Activated B cell treated with CpG ODN at 0.5 μM for 24 hours (primary cell): ENCODE results near the gene SYNGR1. TPM values are rescaled to one million over a fixed set of nuclear protein-coding genes. Genes with fewer than 3 reads are reported as not detected.
"Not testable (repeated sequence)": the region's sequence is repeated elsewhere in the genome, so short reads cannot be mapped to it uniquely, and the experiment has no call there.

Experiments used
- ATAC-seq: fragments of 200-7000 bp; cut with Tn5 transposase; one replicate; pipeline ENCODE4 v1.10.0; 2021; ENCODE audit warnings: low read depth, mild to moderate bottlenecking, moderate library complexity
- CTCF ChIA-PET: fragments of 350-600 bp; sonication (Branson Sonifier 250); formaldehyde crosslinking; loops from one replicate; lab custom pipeline; 2021; ENCODE audit warnings: antibody characterized with exemption; lab: Charles Lee
- POLR2A ChIA-PET: fragments of 350-600 bp; sonication (Branson Sonifier 250); formaldehyde crosslinking; loops from one replicate; lab custom pipeline; 2021; ENCODE audit warnings: antibody characterized with exemption; lab: Charles Lee
- DNase-seq: peaks from one replicate; pipeline ENCODE4 v3.0.0; 2022
- H3K27ac Mint-ChIP-seq: one replicate; pipeline ENCODE4 v1.8.0; 2020; ENCODE audit warnings: mixed read lengths
- H3K27me3 Mint-ChIP-seq: one replicate; pipeline ENCODE4 v1.8.0; 2021; ENCODE audit warnings: mixed read lengths
- H3K36me3 Mint-ChIP-seq: one replicate; pipeline ENCODE4 v1.8.0; 2021; ENCODE audit warnings: low read depth, mixed read lengths
- H3K4me1 Mint-ChIP-seq: one replicate; pipeline ENCODE4 v1.8.0; 2021; ENCODE audit warnings: mixed read lengths
- H3K4me3 Mint-ChIP-seq: one replicate; pipeline ENCODE4 v1.8.0; 2020; ENCODE audit warnings: mild to moderate bottlenecking, mixed read lengths
- H3K9me3 Mint-ChIP-seq: one replicate; pipeline ENCODE4 v1.8.0; 2020; ENCODE audit warnings: mixed read lengths
- intact Hi-C: fragments of 100-400 bp; cut with micrococcal nuclease; formaldehyde crosslinking; loops from one replicate; pipeline ENCODE4 v1.15.1; 2024
- total RNA-seq: library from RNA; stranded (reverse); gene quantifications from 2 replicates; pipeline ENCODE4 v1.2.3, GENCODE V29; 2022
- TF ChIP-seq, protein P1 (sequence below): fragments of 200-600 bp; IDR thresholded peaks from one replicate; pipeline ENCODE4 v1.8.0; 2022; ENCODE audit warnings: antibody characterized with exemption, mild to moderate bottlenecking

SYNGR1 gene
- total RNA-seq, 1 donor from 2014 or later: 11.4 TPM

DNA sequence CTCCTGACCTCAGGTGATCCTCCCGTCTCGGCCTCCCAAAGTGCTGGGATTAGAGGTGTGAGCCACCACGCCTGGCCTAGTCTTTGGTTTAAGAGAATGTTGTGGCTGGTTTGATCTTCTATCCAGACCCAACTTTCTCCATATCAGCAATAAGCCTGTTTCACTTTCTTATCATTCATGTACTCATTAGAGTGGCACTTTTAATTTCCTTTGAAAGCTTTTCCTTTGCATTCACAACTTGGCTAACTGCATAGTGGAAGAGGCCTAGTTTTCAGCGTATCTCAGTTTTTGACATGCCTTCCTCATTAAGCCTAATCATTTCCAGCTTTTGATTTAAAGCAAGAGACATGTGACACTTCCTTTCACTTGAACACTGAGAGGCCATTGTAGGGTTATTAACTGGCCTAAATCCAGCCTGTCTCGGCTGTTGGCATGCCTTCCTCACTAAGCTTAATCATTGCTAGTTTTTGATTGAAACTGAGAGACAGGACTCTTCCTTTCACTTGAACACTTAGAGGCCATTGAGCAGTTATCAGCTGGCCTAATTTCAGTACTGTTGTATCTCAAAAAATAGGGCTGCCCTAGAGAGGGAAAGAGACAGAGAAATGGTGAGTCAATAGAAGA lies 17.2 kb upstream of the SYNGR1 start:
- intact Hi-C loops: no loop called here
- POLR2A ChIA-PET: interaction anchor here (0.6 to 2.7 kb wide), 9 partner anchors 12 to 1028 kb away, joined by 3 to 26 read pairs (median 4); partner anchors contain the start of genes ATF4 and RPL3
- Mint-ChIP-seq H3K9me3 (no peaks in the 10 kb centered on the region), H3K27me3 (no peaks in the 10 kb centered on the region), H3K27ac (no peak overlapping the region), H3K4me1 (no peaks in the 10 kb centered on the region), H3K36me3 (no peaks in the 10 kb centered on the region), H3K4me3 (no peak overlapping the region)
- TF ChIP-seq, protein P1, sequence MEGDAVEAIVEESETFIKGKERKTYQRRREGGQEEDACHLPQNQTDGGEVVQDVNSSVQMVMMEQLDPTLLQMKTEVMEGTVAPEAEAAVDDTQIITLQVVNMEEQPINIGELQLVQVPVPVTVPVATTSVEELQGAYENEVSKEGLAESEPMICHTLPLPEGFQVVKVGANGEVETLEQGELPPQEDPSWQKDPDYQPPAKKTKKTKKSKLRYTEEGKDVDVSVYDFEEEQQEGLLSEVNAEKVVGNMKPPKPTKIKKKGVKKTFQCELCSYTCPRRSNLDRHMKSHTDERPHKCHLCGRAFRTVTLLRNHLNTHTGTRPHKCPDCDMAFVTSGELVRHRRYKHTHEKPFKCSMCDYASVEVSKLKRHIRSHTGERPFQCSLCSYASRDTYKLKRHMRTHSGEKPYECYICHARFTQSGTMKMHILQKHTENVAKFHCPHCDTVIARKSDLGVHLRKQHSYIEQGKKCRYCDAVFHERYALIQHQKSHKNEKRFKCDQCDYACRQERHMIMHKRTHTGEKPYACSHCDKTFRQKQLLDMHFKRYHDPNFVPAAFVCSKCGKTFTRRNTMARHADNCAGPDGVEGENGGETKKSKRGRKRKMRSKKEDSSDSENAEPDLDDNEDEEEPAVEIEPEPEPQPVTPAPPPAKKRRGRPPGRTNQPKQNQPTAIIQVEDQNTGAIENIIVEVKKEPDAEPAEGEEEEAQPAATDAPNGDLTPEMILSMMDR: no peak
- no peak for ATAC-seq
- no peak for DNase-seq
- CTCF ChIA-PET: interaction anchor here (1.1 to 2.5 kb wide), 6 partner anchors 11 to 197 kb away, joined by 3 to 19 read pairs (median 4); no protein-coding TSS in a partner anchor

DNA sequence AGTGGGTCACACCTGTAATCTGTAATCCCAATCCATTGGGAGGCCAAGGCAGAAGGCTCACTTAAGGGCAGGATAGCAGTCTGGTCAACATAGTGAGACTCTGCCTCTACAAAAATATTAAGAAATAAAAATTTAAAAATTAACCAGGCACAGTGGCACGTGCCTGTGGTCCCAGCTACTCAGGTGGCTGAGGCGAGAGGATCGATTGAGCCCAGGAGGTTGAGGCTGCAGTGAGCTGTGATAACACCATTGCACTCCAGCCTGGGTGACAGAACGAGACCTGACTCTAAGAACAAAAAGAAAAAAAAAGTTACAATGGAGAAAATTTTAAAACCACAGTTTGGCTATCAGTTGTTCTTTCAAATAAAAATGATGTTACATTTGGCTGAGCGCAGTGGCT lies 13.4 kb upstream of the SYNGR1 start:
- ATAC-seq (no peak), DNase-seq (no peak)
- Mint-ChIP-seq H3K36me3 (no peaks in the 10 kb centered on the region), H3K4me1 (no peaks in the 10 kb centered on the region), H3K27ac (no peak overlapping the region), H3K9me3 (no peaks in the 10 kb centered on the region), H3K27me3 (peaks cover 4% of the 10 kb centered on the region), H3K4me3 (no peak overlapping the region)
- POLR2A ChIA-PET: interaction anchor here (1.0 kb wide), 1 partner anchor 16 kb away, joined by 3 read pairs; no protein-coding TSS in a partner anchor
- TF ChIP-seq, protein P1: no peak
- CTCF ChIA-PET: no interaction called here
- intact Hi-C loops: no loop called here

DNA sequence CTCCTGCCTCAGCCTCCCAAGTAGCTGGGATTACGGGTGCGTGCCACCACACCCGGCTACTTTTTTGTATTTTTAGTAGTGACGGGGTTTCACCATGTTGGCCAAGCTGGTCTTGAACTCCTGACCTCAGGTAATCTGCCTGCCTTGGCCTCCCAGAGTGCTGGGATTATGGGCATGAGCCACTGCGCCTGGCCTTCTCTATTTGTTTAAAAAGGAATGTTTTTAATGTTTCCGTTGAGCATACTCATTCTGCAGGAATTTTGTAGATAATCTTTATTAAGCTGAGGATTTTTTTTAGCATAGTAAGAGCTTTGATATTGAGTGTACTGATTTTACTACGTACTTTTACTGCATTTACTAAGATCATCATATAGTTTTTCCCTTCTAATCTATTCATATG lies 10.0 kb upstream of the SYNGR1 start:
- H3K27me3 Mint-ChIP-seq, H3K27ac Mint-ChIP-seq, CTCF ChIA-PET, H3K36me3 Mint-ChIP-seq, H3K9me3 Mint-ChIP-seq, DNase-seq, ATAC-seq, intact Hi-C loops, H3K4me3 Mint-ChIP-seq, H3K4me1 Mint-ChIP-seq: not testable (repeated sequence)
- POLR2A ChIA-PET: interaction anchor here (2.1 kb wide), 1 partner anchor 20 kb away, joined by 9 read pairs; the partner anchor contains the start of gene RPL3

DNA sequence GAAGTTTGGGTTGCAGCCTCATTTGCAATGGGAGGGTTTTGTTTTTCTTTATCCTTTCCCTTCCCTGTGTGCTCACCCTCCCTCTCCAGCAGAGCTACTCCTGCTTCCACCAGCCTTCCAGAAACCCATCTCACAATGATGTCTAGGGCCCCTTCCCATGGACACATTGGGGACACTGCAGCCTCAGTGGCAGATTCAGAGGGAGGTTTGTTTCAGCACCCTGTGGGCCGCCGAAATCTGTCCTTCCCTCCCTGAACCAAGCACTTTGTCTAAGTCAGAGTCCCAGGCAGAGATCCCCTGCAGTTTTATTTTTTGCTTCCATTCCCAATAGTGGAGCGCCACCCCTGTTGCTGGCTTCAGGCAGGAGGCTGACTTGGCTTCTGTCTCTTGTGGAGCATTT lies 8.6 kb upstream of the SYNGR1 start:
- Mint-ChIP-seq H3K4me1 (peaks cover 4% of the 10 kb centered on the region), H3K27ac (no peak overlapping the region), H3K4me3 (no peak overlapping the region), H3K27me3 (peaks cover 6% of the 10 kb centered on the region), H3K9me3 (no peaks in the 10 kb centered on the region), H3K36me3 (no peaks in the 10 kb centered on the region)
- ATAC-seq (no peak), DNase-seq (no peak)
- POLR2A ChIA-PET: interaction anchor here (0.9 kb wide), 1 partner anchor 30 kb away, joined by 4 read pairs; no protein-coding TSS in a partner anchor
- TF ChIP-seq, protein P1: no peak
- CTCF ChIA-PET: no interaction called here
- intact Hi-C loops: no loop called here

DNA sequence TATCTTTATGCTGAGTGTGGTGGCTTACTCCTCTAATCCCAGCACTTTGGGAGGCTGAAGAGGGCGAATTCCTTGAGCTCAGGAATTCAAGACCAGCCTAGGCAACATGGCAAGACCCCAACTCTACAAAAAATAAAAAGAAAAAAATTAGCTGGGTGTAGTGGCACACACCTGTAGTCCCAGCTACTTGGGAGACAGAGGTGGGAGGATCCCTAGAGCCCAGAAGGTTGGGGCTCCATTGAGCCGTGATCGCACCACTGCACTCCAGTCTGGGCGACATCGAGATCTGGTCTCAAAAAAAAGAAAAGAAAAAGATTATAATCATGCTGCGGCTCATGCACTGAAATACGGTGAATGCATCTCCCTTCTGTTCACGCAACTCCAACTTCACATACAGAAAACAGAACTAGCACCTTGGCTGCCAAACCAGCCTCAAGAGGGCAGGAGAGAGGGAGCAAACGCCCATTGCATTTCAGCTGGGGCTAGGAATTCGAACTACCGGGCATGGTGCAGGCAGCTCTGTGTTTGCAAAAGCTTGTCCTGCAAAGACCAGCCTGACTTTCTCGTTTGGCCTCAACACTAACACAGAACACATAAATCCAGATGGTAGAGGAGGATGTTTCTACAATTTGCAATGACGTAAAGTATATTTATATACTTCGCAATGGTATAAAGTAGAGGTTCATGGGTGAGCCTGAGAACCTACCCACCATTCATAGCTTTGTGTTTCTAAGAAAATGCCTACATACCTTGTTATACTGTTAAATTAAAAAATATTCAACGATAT lies 6.3 kb upstream of the SYNGR1 start:
- Mint-ChIP-seq H3K4me3 (no peak overlapping the region), H3K4me1 (peaks cover 5% of the 10 kb centered on the region), H3K36me3 (no peaks in the 10 kb centered on the region), H3K27ac (no peak overlapping the region), H3K9me3 (no peaks in the 10 kb centered on the region), H3K27me3 (peaks cover 9% of the 10 kb centered on the region)
- ChIA-PET POLR2A (interaction anchor here (0.8 to 1.5 kb wide), 6 partner anchors 8 to 186 kb away, joined by 3 to 16 read pairs (median 6); partner anchors contain the start of genes ATF4 and RPL3), CTCF (interaction anchor here (0.6 to 2.4 kb wide), 25 partner anchors 9 to 693 kb away, joined by 3 to 23 read pairs (median 5); partner anchors contain the start of genes ATF4, RPL3 and TAB1)
- intact Hi-C loops: loop anchor here (1.0 to 2.0 kb wide), 5 partner anchors 8 to 186 kb away; partner anchors contain the start of gene TAB1
- DNase-seq (peak; percentile 48), ATAC-seq (peak; percentile 97)
- TF ChIP-seq, protein P1: peak; percentile 33
